Fibroblast of lung (primary cell): ENCODE data around the gene NEK1.

Source experiments
- EZH2 ChIP-seq: IDR thresholded peaks from 2 replicates; pipeline ENCODE4 v1.5.1; 2012; ENCODE audit warnings: low read length, control low read depth, mild to moderate bottlenecking; ENCODE audit errors: missing control alignments
- TF ChIP-seq, protein P1 (sequence below), 2 donors: IDR thresholded peaks in 1 of 2; conservative IDR thresholded peaks in 1 of 2; 1 replicate in 1 of 2; 2 replicates in 1 of 2; pipeline ENCODE4 v1.5.1; 2011 to 2012; ENCODE audit warnings: low read length in 2 of 2, control low read depth in 1 of 2, inconsistent platforms in 1 of 2, low read depth in 1 of 2, mild to moderate bottlenecking in 1 of 2

DNA sequence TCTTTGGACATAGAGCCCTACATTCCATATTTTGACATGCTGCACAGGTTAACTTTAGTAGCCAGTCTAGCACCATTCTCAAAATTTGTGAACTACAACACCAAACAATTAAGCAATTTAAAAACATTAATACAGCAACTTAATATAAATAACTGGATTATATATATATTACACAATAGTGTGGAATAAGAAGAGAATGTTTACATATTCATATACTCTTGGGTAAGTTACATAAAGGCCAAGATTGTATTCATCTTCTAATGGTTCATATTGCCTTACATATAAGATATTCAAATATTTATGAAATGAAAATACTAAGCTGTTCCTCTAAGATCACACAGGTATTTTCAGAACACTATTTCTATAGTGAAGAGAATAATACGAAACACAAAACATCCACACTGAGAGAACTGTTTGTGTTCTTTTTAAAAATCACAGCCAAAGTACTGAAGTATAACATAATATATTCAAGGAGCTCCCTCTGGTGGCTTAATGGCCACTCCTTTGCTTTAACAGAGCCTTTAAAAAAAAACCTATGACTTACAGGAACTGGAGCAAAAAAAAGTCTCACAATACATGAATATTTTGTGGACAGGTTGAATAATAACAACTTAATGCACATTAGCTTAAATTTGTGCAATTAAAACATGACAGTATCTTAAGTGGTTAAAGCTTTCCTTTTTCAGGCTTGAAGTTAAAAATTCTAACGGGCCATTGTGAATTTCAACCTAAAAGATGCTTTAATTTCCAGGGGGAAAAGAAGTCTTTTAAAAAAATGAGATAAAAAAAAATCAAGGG lies 46.2 kb downstream of the NEK1 start:
- TF ChIP-seq, protein P1, sequence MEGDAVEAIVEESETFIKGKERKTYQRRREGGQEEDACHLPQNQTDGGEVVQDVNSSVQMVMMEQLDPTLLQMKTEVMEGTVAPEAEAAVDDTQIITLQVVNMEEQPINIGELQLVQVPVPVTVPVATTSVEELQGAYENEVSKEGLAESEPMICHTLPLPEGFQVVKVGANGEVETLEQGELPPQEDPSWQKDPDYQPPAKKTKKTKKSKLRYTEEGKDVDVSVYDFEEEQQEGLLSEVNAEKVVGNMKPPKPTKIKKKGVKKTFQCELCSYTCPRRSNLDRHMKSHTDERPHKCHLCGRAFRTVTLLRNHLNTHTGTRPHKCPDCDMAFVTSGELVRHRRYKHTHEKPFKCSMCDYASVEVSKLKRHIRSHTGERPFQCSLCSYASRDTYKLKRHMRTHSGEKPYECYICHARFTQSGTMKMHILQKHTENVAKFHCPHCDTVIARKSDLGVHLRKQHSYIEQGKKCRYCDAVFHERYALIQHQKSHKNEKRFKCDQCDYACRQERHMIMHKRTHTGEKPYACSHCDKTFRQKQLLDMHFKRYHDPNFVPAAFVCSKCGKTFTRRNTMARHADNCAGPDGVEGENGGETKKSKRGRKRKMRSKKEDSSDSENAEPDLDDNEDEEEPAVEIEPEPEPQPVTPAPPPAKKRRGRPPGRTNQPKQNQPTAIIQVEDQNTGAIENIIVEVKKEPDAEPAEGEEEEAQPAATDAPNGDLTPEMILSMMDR (conservative IDR thresholded peaks at IDR 0.05 in 1 of 2, IDR thresholded peaks at IDR 0.05 in 1 of 2; ENCODE audit: low read depth in 1 of 2, low read length in 2 of 2) = peak; percentile 65 to 74
- TF ChIP-seq EZH2 = no peak
